GM19099 (cell line): Measurements from ENCODE around the gene PEX6.
A peak's percentile ranks its signal among the peaks of the same experiment; 100 is the strongest.

ENCODE experiments used
- POLR2A ChIP-seq: IDR thresholded peaks from 3 replicates; pipeline ENCODE4 v1.6.1; 2011; ENCODE audit warnings: low read depth; ENCODE audit not compliant: insufficient read length; ENCODE audit errors: extremely low read depth

The PEX6 gene

DNA sequence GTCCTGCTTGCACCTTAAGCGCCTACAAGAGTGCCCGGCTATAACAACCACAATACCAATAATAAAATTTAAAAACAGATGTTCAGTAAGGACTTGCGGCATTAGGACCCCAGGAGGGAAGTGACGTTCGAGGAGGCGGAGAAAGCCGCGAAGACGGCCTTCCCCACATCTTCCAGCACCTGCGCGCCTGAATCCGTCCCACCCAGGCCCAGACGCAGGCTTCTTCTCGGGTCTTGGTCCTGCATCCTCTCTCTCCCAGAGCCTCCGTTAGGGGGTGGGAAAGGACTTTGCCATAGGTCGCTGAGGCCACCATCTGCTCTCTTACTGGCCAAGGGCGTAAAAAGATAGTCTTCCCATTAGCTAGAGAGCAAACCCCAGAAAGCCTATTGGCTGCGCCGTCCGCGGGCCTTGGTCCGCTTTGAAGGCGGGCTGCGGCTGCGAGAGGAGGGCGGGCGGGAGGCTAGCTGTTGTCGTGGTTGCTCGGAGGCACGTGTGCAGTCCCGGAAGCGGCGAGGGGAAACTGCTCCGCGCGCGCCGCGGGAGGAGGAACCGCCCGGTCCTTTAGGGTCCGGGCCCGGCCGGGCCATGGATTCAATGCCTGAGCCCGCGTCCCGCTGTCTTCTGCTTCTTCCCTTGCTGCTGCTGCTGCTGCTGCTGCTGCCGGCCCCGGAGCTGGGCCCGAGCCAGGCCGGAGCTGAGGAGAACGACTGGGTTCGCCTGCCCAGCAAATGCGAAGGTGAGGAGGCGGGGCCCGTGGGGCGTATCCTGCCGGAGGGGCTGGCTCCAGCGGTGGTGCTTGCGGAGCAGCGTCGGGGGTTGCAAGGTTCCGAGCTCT is 49.8 kb downstream of the PEX6 start, which contains the start of gene CNPY3:
Gene CNPY3, plus strand, starts transcription at position 495 of the 835 bp plus-strand sequence. Its CDS starts 91 bp downstream, at position 586.
- TF ChIP-seq POLR2A, result peak; percentile 82

DNA sequence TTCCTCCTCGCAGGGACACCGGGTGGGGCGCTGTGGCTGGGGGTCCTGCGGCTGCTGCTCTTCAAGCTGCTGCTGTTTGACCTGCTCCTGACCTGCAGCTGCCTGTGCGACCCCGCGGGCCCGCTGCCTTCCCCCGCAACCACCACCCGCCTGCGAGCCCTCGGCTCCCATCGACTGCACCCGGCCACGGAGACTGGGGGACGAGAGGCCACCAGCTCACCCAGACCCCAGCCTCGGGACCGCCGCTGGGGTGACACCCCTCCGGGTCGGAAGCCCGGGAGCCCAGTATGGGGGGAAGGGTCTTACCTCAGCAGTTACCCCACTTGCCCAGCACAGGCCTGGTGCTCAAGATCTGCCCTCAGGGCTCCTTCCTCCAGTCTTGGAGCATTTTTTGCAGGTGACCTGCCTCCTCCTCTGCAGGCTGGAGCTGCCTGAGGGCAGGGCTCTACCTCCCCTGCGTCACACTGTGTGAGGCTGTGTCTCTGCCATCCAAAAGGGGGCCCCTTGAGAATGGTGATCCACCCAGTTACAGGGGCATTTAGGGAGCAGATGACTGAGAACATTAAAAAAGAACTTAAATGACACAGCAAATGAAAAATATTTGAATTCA is 53.6 kb downstream of the PEX6 start:
- no peak for TF ChIP-seq POLR2A

DNA sequence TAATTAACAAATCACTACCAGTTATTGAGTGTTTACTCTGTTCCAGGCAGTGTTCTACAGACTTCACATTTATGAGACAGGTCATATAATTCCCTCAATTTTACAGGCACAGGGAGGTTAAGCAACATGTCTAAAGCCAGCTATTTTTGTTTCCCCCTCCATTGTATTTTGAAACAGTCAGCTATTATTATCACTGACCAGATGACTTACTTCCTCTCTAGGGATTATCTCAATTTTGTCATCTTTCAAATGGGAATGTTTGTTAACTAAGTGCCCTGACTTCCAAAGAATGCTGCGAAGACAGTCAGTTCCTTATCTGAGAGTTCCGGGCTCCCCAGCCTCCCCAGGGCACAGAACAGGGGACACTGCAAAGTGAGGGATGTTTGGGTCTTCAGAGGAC is 55.3 kb downstream of the PEX6 start:
- no peak for TF ChIP-seq POLR2A

DNA sequence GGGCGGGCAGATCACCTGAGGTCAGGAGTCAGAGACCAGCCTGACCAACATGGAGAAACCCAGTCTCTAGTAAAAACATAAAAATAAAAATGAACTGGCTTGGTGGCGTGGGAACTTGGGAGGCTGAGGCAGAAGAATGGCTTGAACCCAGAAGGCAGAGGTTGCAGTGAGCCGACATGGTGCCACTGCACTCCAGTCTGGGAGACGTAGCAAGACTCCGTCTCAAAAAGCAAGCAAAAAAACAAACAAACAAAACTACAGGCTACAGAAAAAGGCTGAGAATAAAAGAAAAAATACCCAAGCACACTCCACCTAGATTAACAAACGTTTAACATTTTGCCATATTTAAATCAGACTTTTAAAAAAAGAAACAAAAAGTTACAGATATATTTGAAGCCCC is 57.2 kb downstream of the PEX6 start:
- no peak for TF ChIP-seq POLR2A

DNA sequence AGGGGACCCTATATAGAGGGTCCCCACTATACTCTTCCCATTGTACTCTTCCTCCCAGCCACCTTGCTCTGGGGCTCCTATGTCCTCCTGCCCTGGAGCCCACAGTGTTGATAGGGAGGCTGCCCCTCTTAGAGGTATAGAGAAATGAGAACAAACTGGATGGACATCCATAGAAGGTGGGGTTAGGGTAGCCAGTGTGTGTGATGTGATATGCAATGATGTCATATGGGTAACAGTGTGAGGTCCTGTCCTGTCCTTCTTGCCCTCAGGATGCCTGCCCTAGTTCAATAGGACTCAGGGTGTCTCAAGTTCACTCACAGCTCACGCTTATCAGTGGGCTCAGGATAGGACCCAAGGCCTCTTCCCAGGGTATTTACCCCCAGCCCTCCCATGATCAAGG is 62.7 kb downstream of the PEX6 start:
- no peak for TF ChIP-seq POLR2A

DNA sequence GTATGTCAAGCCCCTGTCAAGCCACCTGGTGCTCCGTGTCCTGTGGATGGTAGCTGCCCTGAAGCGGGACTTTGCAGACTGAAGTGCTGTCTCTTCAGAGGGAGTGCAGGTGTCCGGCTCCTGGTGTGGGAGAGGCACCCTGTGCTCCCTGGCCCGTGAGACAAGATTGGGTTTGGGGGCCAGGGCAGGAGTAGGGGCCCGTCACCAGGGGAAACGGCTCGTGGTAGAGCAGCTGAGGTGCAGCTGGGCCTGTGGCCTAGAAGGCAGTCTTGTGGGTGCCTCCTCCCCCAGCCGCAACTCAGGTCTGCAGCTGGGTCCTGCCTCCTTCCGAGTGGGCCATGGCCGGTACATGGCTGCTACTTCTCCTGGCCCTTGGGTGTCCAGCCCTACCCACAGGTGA is 63.2 kb downstream of the PEX6 start, which contains the start of gene PTCRA:
Gene PTCRA, plus strand, starts transcription at position 322 of the 400 bp plus-strand sequence. Its CDS starts 17 bp downstream, at position 339.
- TF ChIP-seq POLR2A, result no peak

DNA sequence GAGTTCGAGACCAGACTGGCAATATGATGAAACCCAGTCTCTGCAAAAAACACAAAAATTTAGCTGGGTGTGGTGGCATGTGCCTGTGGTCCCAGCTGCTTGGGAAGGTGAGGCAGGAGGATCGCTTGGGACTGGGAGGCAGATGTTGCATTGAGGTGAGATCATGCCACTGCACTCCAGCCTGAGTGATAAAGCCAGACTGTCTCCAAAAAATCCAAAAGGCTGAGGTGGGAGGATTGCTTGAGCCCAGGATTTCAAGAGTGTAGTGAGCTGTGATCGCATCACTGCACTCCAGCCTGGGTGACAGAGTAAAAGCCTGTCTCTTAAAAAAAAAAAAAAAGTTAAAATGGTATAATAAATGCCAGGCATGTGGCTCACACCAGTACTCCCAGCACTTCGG is 64.4 kb downstream of the PEX6 start:
- TF ChIP-seq POLR2A, result no peak
